GM23338 (cell line): ENCODE results near the gene SND1. TPM values are rescaled to one million over a fixed set of nuclear protein-coding genes. Genes with fewer than 3 reads are reported as not detected.

ENCODE experiments used
- ATAC-seq: fragments of 200-7000 bp; cut with Tn5 transposase; 3 replicates; pipeline ENCODE4 v1.9.1; 2020
- DNase-seq: peaks from one replicate; pipeline ENCODE4 v3.0.0-alpha.2; 2015; ENCODE audit warnings: low spot score
- H2AFZ ChIP-seq: fragments of 200-600 bp; sonication (generic); 2 replicates; pipeline ENCODE4 v1.8.0; 2016; ENCODE audit warnings: antibody characterized with exemption, mild to moderate bottlenecking, moderate library complexity
- H3F3A ChIP-seq: fragments of 200-600 bp; sonication (generic); replicated peaks from 2 replicates; pipeline ENCODE4 v1.8.0; 2017; ENCODE audit warnings: antibody characterized with exemption, mixed run types, low read depth
- H3K27ac ChIP-seq: fragments of 200-600 bp; sonication (generic); 2 replicates; pipeline ENCODE4 v1.6.1; 2016; ENCODE audit warnings: low read depth
- H3K27me3 ChIP-seq: fragments of 200-600 bp; sonication (generic); 2 replicates; pipeline ENCODE4 v1.8.0; 2016; ENCODE audit warnings: mild to moderate bottlenecking, mixed run types, moderate library complexity; ENCODE audit not compliant: insufficient read depth
- H3K36me3 ChIP-seq: fragments of 200-600 bp; sonication (generic); 2 replicates; pipeline ENCODE4 v1.8.0; 2016; ENCODE audit warnings: mild to moderate bottlenecking; ENCODE audit not compliant: insufficient read depth
- H3K4me1 ChIP-seq: fragments of 200-600 bp; sonication (generic); 2 replicates; pipeline ENCODE4 v1.8.0; 2016; ENCODE audit warnings: mild to moderate bottlenecking, moderate library complexity; ENCODE audit not compliant: insufficient read depth
- H3K4me2 ChIP-seq: fragments of 200-600 bp; sonication (generic); 2 replicates; pipeline ENCODE4 v1.7.1; 2017; ENCODE audit warnings: mixed run types
- H3K4me3 ChIP-seq: fragments of 200-600 bp; sonication (generic); 2 replicates; pipeline ENCODE4 v1.6.1; 2016; ENCODE audit warnings: mixed run types
- H3K79me2 ChIP-seq: fragments of 200-600 bp; sonication (generic); replicated peaks from 2 replicates; pipeline ENCODE4 v1.8.0; 2017; ENCODE audit warnings: mild to moderate bottlenecking; ENCODE audit not compliant: insufficient read depth
- H3K9me2 ChIP-seq: fragments of 200-600 bp; sonication (generic); 2 replicates; pipeline ENCODE4 v1.8.0; 2017; ENCODE audit not compliant: insufficient read depth
- H4K20me1 ChIP-seq: fragments of 200-600 bp; sonication (generic); replicated peaks from 2 replicates; pipeline ENCODE4 v1.8.0; 2017; ENCODE audit warnings: mild to moderate bottlenecking; ENCODE audit not compliant: insufficient read depth
- H3K27ac Mint-ChIP-seq: 2 replicates; pipeline ENCODE4 v1.8.0; 2020; ENCODE audit warnings: inconsistent platforms, mild to moderate bottlenecking, moderate library complexity, mixed read lengths
- H3K27me3 Mint-ChIP-seq: 3 replicates; pipeline ENCODE4 v1.8.0; 2022; ENCODE audit warnings: low read depth, mild to moderate bottlenecking, moderate library complexity, mixed read lengths, inconsistent platforms; ENCODE audit not compliant: insufficient read depth, poor library complexity
- H3K36me3 Mint-ChIP-seq: 3 replicates; pipeline ENCODE4 v1.8.0; 2021; ENCODE audit warnings: low read depth, mild to moderate bottlenecking, inconsistent platforms, moderate library complexity, mixed read lengths
- H3K4me1 Mint-ChIP-seq: 3 replicates; pipeline ENCODE4 v1.8.0; 2020; ENCODE audit warnings: mild to moderate bottlenecking, inconsistent platforms, mixed read lengths
- H3K4me3 Mint-ChIP-seq: 3 replicates; pipeline ENCODE4 v1.8.0; 2021; ENCODE audit warnings: moderate library complexity, mild to moderate bottlenecking, inconsistent platforms, mixed read lengths
- H3K9me3 Mint-ChIP-seq: 3 replicates; pipeline ENCODE4 v1.8.0; 2020; ENCODE audit warnings: moderate library complexity, mild to moderate bottlenecking, inconsistent platforms, mixed read lengths
- CREB1 ChIP-seq: fragments of 250-450 bp; sonication (Bioruptor Pico); IDR thresholded peaks from 2 replicates; pipeline ENCODE4 v1.5.0; 2020; ENCODE audit warnings: low read depth, mild to moderate bottlenecking, moderate library complexity
- CTCF ChIP-seq, 2 experiments: fragments of 200-600 bp in 1 of 2; sonication (generic) in 1 of 2; conservative IDR thresholded peaks; 2 replicates each; pipeline versions ENCODE4 v1.5.1 to v1.6.1; 2016 to 2017; ENCODE audit warnings: antibody characterized with exemption in 2 of 2, low read depth in 2 of 2, mild to moderate bottlenecking in 2 of 2, moderate library complexity in 1 of 2
- ETS1 ChIP-seq: IDR thresholded peaks from 2 replicates; pipeline ENCODE4 v1.6.1; 2016; ENCODE audit warnings: antibody characterized with exemption
- EZH2 ChIP-seq: fragments of 200-600 bp; sonication (generic); IDR thresholded peaks from one replicate; pipeline ENCODE4 v1.8.0; 2017; ENCODE audit warnings: antibody characterized with exemption, mild to moderate bottlenecking, low read depth; ENCODE audit not compliant: unreplicated experiment
- EZH2phosphoT487 ChIP-seq: fragments of 200-600 bp; sonication (generic); IDR thresholded peaks from one replicate; pipeline ENCODE4 v1.8.1; 2018; ENCODE audit warnings: antibody characterized with exemption; ENCODE audit not compliant: unreplicated experiment
- JUNB ChIP-seq: IDR thresholded peaks from one replicate; pipeline ENCODE4 v1.6.1; 2016; ENCODE audit warnings: antibody characterized with exemption; ENCODE audit not compliant: unreplicated experiment
- NANOG ChIP-seq: IDR thresholded peaks from 2 replicates; pipeline ENCODE4 v1.6.1; 2016; ENCODE audit warnings: antibody characterized with exemption, borderline replicate concordance
- POLR2AphosphoS5 ChIP-seq: IDR thresholded peaks from 2 replicates; pipeline ENCODE4 v1.6.1; 2016; ENCODE audit warnings: antibody characterized with exemption, low read depth
- REST ChIP-seq: IDR thresholded peaks from one replicate; pipeline ENCODE4 v1.6.1; 2018; ENCODE audit warnings: antibody characterized with exemption; ENCODE audit not compliant: unreplicated experiment
- STAT1 ChIP-seq: IDR thresholded peaks from one replicate; pipeline ENCODE4 v1.6.1; 2016; ENCODE audit warnings: antibody characterized with exemption; ENCODE audit not compliant: unreplicated experiment
- ZNF114 ChIP-seq: fragments of 250-450 bp; sonication (Bioruptor Pico); IDR thresholded peaks from 2 replicates; pipeline ENCODE4 v1.5.0; 2020; ENCODE audit warnings: mild to moderate bottlenecking, moderate library complexity
- ZNF331 ChIP-seq: fragments of 250-450 bp; sonication (Bioruptor Pico); IDR thresholded peaks from 2 replicates; pipeline ENCODE4 v1.5.0; 2020; ENCODE audit warnings: low read depth, mild to moderate bottlenecking, moderate library complexity
- ZNF462 ChIP-seq: fragments of 250-450 bp; sonication (Bioruptor Pico); IDR thresholded peaks from 2 replicates; pipeline ENCODE4 v1.5.0; 2020; ENCODE audit warnings: mild to moderate bottlenecking, moderate library complexity
- polyA plus RNA-seq: library from polyadenylated mRNA; unstranded; fragments of >200 nt; fragmentation: Nextera tagmentation; extraction: Ambion mirVana; gene quantifications from 2 replicates; pipeline ENCODE4 v1.2.1, GENCODE V29; 2016
- total RNA-seq: library from RNA; depleted of rRNA; stranded (reverse); fragments of >200 nt; shearing (Covaris generic); gene quantifications from 2 replicates; pipeline ENCODE4 v1.2.3, GENCODE V29; 2014

SND1 gene
- total and polyA plus RNA-seq, 2 experiments from 2014 or later, result 107 to 254 TPM

GRCh38 chr7:127793582-127793981 lies 141.6 kb downstream of the SND1 start:
- no peaks in the 10 kb centered on the region for H3K36me3 ChIP-seq
- peaks cover 18% of the 10 kb centered on the region for H3K4me1 ChIP-seq
- H3K4me2 ChIP-seq, result no peak overlapping the region
- no peak overlapping the region for H2AFZ ChIP-seq
- H3K36me3 Mint-ChIP-seq, result no peaks in the 10 kb centered on the region
- no peak overlapping the region for H3K27ac Mint-ChIP-seq
- no peak overlapping the region for H3K27ac ChIP-seq
- no peak overlapping the region for H3K4me3 ChIP-seq
- H3K4me3 Mint-ChIP-seq, result no peak overlapping the region
- ATAC-seq, result no peak
- H4K20me1 ChIP-seq, result peaks cover 40% of the 10 kb centered on the region
- H3K4me1 Mint-ChIP-seq, result peaks cover 55% of the 10 kb centered on the region
- H3K79me2 ChIP-seq, result peaks cover 88% of the 10 kb centered on the region
- no peaks in the 10 kb centered on the region for H3K27me3 ChIP-seq
- no peaks in the 10 kb centered on the region for H3K9me3 Mint-ChIP-seq
- no peaks in the 10 kb centered on the region for H3K9me2 ChIP-seq
- H3F3A ChIP-seq, result no peaks in the 10 kb centered on the region
- peaks cover 3% of the 10 kb centered on the region for H3K27me3 Mint-ChIP-seq
- TF ChIP-seq REST, result no peak
- no peak for TF ChIP-seq ETS1
- TF ChIP-seq EZH2, result no peak
- no peak for TF ChIP-seq POLR2AphosphoS5
- no peak for TF ChIP-seq STAT1
- TF ChIP-seq ZNF331 (CRISPR knock-in tag), result no peak
- TF ChIP-seq ZNF114 (CRISPR knock-in tag), result no peak
- no peak for TF ChIP-seq ZNF462 (CRISPR knock-in tag)
- no peak for TF ChIP-seq CTCF (conservative IDR thresholded peaks at IDR 0.05; ENCODE audit: low read depth in 2 of 2)
- no peak for TF ChIP-seq NANOG
- no peak for TF ChIP-seq JUNB
- TF ChIP-seq EZH2phosphoT487, result no peak
- TF ChIP-seq CREB1 (CRISPR knock-in tag), result no peak
- DNase-seq, result no peak
